ENCODE measurements around the gene TSPAN5.

TSPAN5 gene

GRCh38 chr4:98586291-98586961 is 72.0 kb downstream of the TSPAN5 start:
- DNase-seq (ENCODE audit: low read depth in 2 of 2): no peak

- no peak for DNase-seq (ENCODE audit: low read depth in 2 of 2)
Measured at GRCh38 chr4:98585596-98585995, 72.8 kb downstream of the TSPAN5 start.

GRCh38 chr4:98584265-98584664 is 74.1 kb downstream of the TSPAN5 start:
- no peak for DNase-seq (ENCODE audit: low read depth in 2 of 2)

- DNase-seq (ENCODE audit: low read depth in 2 of 2): no peak
Measured at GRCh38 chr4:98583265-98583664, 75.1 kb downstream of the TSPAN5 start.

- DNase-seq (ENCODE audit: low read depth in 2 of 2): no peak
Measured at GRCh38 chr4:98581126-98581525, 77.3 kb downstream of the TSPAN5 start.

GRCh38 chr4:98577956-98578355 is 80.5 kb downstream of the TSPAN5 start:
- DNase-seq (ENCODE audit: low read depth in 2 of 2): no peak

- DNase-seq (ENCODE audit: low read depth in 2 of 2): no peak
Measured at GRCh38 chr4:98574816-98575215, 83.6 kb downstream of the TSPAN5 start.

- no peak for DNase-seq (ENCODE audit: low read depth in 2 of 2)
Measured at GRCh38 chr4:98573791-98574190, 84.6 kb downstream of the TSPAN5 start.

- DNase-seq (ENCODE audit: low read depth in 2 of 2): no peak
Measured at GRCh38 chr4:98572697-98573096, 85.7 kb downstream of the TSPAN5 start.

- DNase-seq (ENCODE audit: low read depth in 2 of 2): no peak
Measured at GRCh38 chr4:98571161-98571786, 87.1 kb downstream of the TSPAN5 start.

GRCh38 chr4:98570151-98570797 is 88.1 kb downstream of the TSPAN5 start:
- DNase-seq (ENCODE audit: low read depth in 2 of 2): no peak

GRCh38 chr4:98568941-98569663 is 89.3 kb downstream of the TSPAN5 start:
- DNase-seq (ENCODE audit: low read depth in 2 of 2): no peak

GRCh38 chr4:98567611-98568010 is 90.8 kb downstream of the TSPAN5 start:
- DNase-seq (ENCODE audit: low read depth in 2 of 2): no peak

GRCh38 chr4:98566361-98567008 is 91.9 kb downstream of the TSPAN5 start:
- no peak for DNase-seq (ENCODE audit: low read depth in 2 of 2)

- DNase-seq (ENCODE audit: low read depth in 2 of 2): no peak
Measured at GRCh38 chr4:98565681-98566301, 92.6 kb downstream of the TSPAN5 start.

- DNase-seq (ENCODE audit: low read depth in 2 of 2): no peak
Measured at GRCh38 chr4:98564852-98565251, 93.6 kb downstream of the TSPAN5 start.

- DNase-seq (ENCODE audit: low read depth in 2 of 2): no peak
Measured at GRCh38 chr4:98560321-98560720, 98.1 kb downstream of the TSPAN5 start.

GRCh38 chr4:98558471-98559169 is 99.8 kb downstream of the TSPAN5 start:
- no peak for DNase-seq (ENCODE audit: low read depth in 2 of 2)

- peak; percentile 44 to 49 for DNase-seq (ENCODE audit: low read depth in 2 of 2)
Measured at GRCh38 chr4:98557194-98557892, 101.1 kb downstream of the TSPAN5 start.

- DNase-seq (ENCODE audit: low read depth in 2 of 2): no peak
Measured at GRCh38 chr4:98556451-98556850, 102.0 kb downstream of the TSPAN5 start.

All from fibroblast of skin of left quadriceps (primary cell).